ENCODE results near the gene TAL1.

- TF ChIP-seq CTCF (IDR thresholded peaks at IDR 0.05) (no peak), POLR2A (IDR thresholded peaks at IDR 0.05) (peak; percentile 9)
Measured at GRCh38 chr1:47231301-47232186, 481 bp downstream of the TAL1 start.

Measured in right lobe of liver (tissue), 4 donors.